ENCODE results near the gene WHRN.

The WHRN gene

GRCh38 chr9:114414346-114414745 is 90.9 kb downstream of the WHRN start:
- DNase-seq, result no peak

- no peak for DNase-seq
Measured at GRCh38 chr9:114413861-114414301, 91.4 kb downstream of the WHRN start.

GRCh38 chr9:114412048-114412683 is 93.1 kb downstream of the WHRN start:
- peak; percentile 82 to 92 for DNase-seq

GRCh38 chr9:114411452-114411851 is 93.8 kb downstream of the WHRN start:
- DNase-seq, result peak in 1 of 2 experiments; percentile 32

GRCh38 chr9:114410910-114411309 is 94.4 kb downstream of the WHRN start:
- DNase-seq, result no peak

GRCh38 chr9:114409842-114410241 is 95.4 kb downstream of the WHRN start:
- no peak for DNase-seq

- peak in 1 of 2 experiments; percentile 9 for DNase-seq
Measured at GRCh38 chr9:114409103-114409780, 96.0 kb downstream of the WHRN start.

GRCh38 chr9:114408645-114409044 is 96.6 kb downstream of the WHRN start:
- DNase-seq, result no peak

GRCh38 chr9:114407889-114408288 is 97.4 kb downstream of the WHRN start:
- no peak for DNase-seq

GRCh38 chr9:114406441-114406840 is 98.8 kb downstream of the WHRN start:
- DNase-seq, result no peak

GRCh38 chr9:114405294-114406034 is 99.8 kb downstream of the WHRN start:
- peak; percentile 88 to 90 for DNase-seq

GRCh38 chr9:114404531-114404930 is 100.7 kb downstream of the WHRN start:
- no peak for DNase-seq

- DNase-seq, result peak; percentile 59 to 69
Measured at GRCh38 chr9:114403153-114403756, 102.0 kb downstream of the WHRN start.

- DNase-seq, result no peak
Measured at GRCh38 chr9:114401344-114401743, 103.9 kb downstream of the WHRN start.

GRCh38 chr9:114400772-114401171 is 104.5 kb downstream of the WHRN start:
- no peak for DNase-seq

GRCh38 chr9:114400219-114400618 is 105.1 kb downstream of the WHRN start:
- DNase-seq, result no peak

GRCh38 chr9:114399381-114399780 is 105.9 kb downstream of the WHRN start:
- DNase-seq, result no peak

GRCh38 chr9:114397848-114398605 is 107.2 kb downstream of the WHRN start:
- peak; percentile 90 to 96 for DNase-seq

- no peak for DNase-seq
Measured at GRCh38 chr9:114397219-114397847, 107.9 kb downstream of the WHRN start.

GRCh38 chr9:114396558-114397218 is 108.6 kb downstream of the WHRN start:
- peak in 1 of 2 experiments; percentile 30 for DNase-seq

- no peak for DNase-seq
Measured at GRCh38 chr9:114395768-114396167, 109.5 kb downstream of the WHRN start.

GRCh38 chr9:114395334-114395617 is 110.0 kb downstream of the WHRN start:
- DNase-seq, result peak in 1 of 2 experiments; percentile 40

All from NCI-H524 (cell line).